SK-N-SH treated with all-trans-retinoic acid at 6 μM for 48 hours (cell line): Measurements from ENCODE around the gene SARS1.

ENCODE experiments used
- CSDC2 ChIP-seq: fragments of 250-450 bp; sonication (Bioruptor Pico); IDR thresholded peaks from 2 replicates; pipeline ENCODE4 v1.5.0; 2020; ENCODE audit warnings: mild to moderate bottlenecking, moderate library complexity
- ESRRG ChIP-seq: fragments of 250-450 bp; sonication (Bioruptor Pico); IDR thresholded peaks from 2 replicates; pipeline ENCODE4 v1.6.1; 2021; ENCODE audit warnings: mild to moderate bottlenecking
- GLIS3 ChIP-seq: fragments of 250-450 bp; sonication (Bioruptor Pico); IDR thresholded peaks from 2 replicates; pipeline ENCODE4 v1.5.0; 2020; ENCODE audit warnings: mild to moderate bottlenecking, moderate library complexity
- ZFP30 ChIP-seq: fragments of 450-650 bp; formaldehyde crosslinking; IDR thresholded peaks from 2 replicates; pipeline ENCODE4 v1.5.0; 2022; ENCODE audit warnings: mild to moderate bottlenecking, moderate library complexity

DNA sequence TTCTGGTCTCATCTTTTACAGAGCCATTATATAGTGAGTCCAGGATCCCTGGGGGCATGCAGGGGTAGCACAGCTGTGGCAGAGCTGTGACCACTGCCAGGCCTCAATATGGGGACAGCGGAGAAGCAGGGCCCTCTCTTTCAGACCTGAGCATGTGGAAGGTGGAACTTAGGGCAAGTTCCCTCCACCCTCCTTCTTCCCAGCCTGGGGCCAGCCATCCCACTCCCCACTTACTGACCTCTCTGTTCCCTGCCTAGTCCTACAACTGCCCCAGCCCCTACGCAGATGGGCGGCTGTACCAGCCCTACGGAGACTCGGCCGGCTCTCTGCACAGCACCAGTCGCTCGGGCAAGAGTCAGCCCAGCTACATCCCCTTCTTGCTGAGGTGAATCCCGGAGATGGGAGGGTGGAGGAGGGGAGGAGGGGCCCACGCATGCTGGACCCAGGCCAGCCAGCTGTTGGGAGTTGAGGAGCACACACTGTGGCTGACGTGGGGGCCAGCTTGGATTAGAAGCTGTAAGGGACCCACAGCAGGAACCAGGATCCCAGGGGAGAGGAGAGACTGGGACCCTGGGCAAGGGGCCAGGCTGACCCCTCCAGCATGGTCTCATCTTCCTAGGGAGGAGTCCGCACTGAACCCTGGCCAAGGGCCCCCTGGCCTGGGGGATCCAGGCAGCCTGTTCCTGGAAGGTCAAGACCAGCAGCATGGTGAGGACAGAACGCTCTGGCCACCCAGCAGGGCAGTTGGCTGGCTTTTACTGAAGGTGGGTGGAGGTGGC is 58.5 kb downstream of the SARS1 start:
- TF ChIP-seq ZFP30 (CRISPR knock-in tag) (no peak), GLIS3 (CRISPR knock-in tag) (no peak), ESRRG (CRISPR knock-in tag) (no peak), CSDC2 (CRISPR knock-in tag) (no peak)
